Activated CD4-positive, alpha-beta T cell treated with anti-CD3 and anti-CD28 coated beads, Interleukin-2, amount 10 ng/mL, durations not matched to agents 7 days and 5 days (primary cell): ENCODE data around the gene SOCS7. TPM values are rescaled to one million over a fixed set of nuclear protein-coding genes. Genes with fewer than 3 reads are reported as not detected.

Experiments
- CTCF ChIA-PET: fragments of 350-600 bp; sonication (Branson Sonifier 250); formaldehyde crosslinking; loops from one replicate; lab custom pipeline; 2021; ENCODE audit warnings: antibody characterized with exemption; lab: Charles Lee
- POLR2A ChIA-PET: fragments of 350-600 bp; sonication (Branson Sonifier 250); formaldehyde crosslinking; loops from one replicate; lab custom pipeline; 2021; ENCODE audit warnings: antibody characterized with exemption; lab: Charles Lee
- DNase-seq: peaks from one replicate; pipeline ENCODE4 v3.0.0-alpha.2; 2020
- H3K27ac Mint-ChIP-seq: one replicate; pipeline ENCODE4 v1.8.0; 2021; ENCODE audit warnings: mild to moderate bottlenecking, moderate library complexity, mixed read lengths
- H3K27me3 Mint-ChIP-seq: one replicate; pipeline ENCODE4 v1.8.0; 2021; ENCODE audit warnings: mixed read lengths
- H3K36me3 Mint-ChIP-seq: one replicate; pipeline ENCODE4 v1.8.0; 2021; ENCODE audit warnings: low read depth, mixed read lengths
- H3K4me1 Mint-ChIP-seq: one replicate; pipeline ENCODE4 v1.8.0; 2021; ENCODE audit warnings: mixed read lengths
- H3K4me3 Mint-ChIP-seq: one replicate; pipeline ENCODE4 v1.8.0; 2021; ENCODE audit warnings: mild to moderate bottlenecking, moderate library complexity, mixed read lengths
- H3K9me3 Mint-ChIP-seq: one replicate; pipeline ENCODE4 v1.8.0; 2021; ENCODE audit warnings: mixed read lengths
- total RNA-seq, 2 experiments: library from RNA; stranded (reverse); gene quantifications; one replicate each; pipeline ENCODE4 v1.2.3, GENCODE V29; 2021

SOCS7 gene
- total RNA-seq, 2 experiments from 2014 or later, result 12.4 to 16.2 TPM

GRCh38 chr17:38355251-38355650, 3.6 kb downstream of the SOCS7 start:
- ChIA-PET POLR2A (no interaction called here), CTCF (interaction anchor here (1.0 to 2.9 kb wide), 4 partner anchors 8 to 71 kb away, joined by 4 to 8 read pairs (median 6); no protein-coding TSS in a partner anchor)
- Mint-ChIP-seq H3K27me3 (no peaks in the 10 kb centered on the region), H3K27ac (no peak overlapping the region), H3K4me3 (no peak overlapping the region), H3K4me1 (peaks cover 44% of the 10 kb centered on the region), H3K36me3 (no peaks in the 10 kb centered on the region), H3K9me3 (no peaks in the 10 kb centered on the region)
- DNase-seq, result no peak

GRCh38 chr17:38357486-38358123, 6.0 kb downstream of the SOCS7 start:
- POLR2A ChIA-PET, result no interaction called here
- H3K4me3 Mint-ChIP-seq, result no peak overlapping the region
- no peaks in the 10 kb centered on the region for H3K27me3 Mint-ChIP-seq
- DNase-seq, result no peak
- no peaks in the 10 kb centered on the region for H3K36me3 Mint-ChIP-seq
- no peaks in the 10 kb centered on the region for H3K9me3 Mint-ChIP-seq
- peaks cover 36% of the 10 kb centered on the region for H3K4me1 Mint-ChIP-seq
- CTCF ChIA-PET, result no interaction called here
- no peak overlapping the region for H3K27ac Mint-ChIP-seq

- Mint-ChIP-seq H3K27ac (no peak overlapping the region), H3K27me3 (no peaks in the 10 kb centered on the region), H3K4me1 (peaks cover 25% of the 10 kb centered on the region), H3K4me3 (no peak overlapping the region), H3K9me3 (no peaks in the 10 kb centered on the region), H3K36me3 (no peaks in the 10 kb centered on the region)
- ChIA-PET POLR2A (no interaction called here), CTCF (interaction anchor here (0.6 to 1.6 kb wide), 2 partner anchors 9 to 471 kb away, joined by 3 to 7 read pairs; no protein-coding TSS in a partner anchor)
- no peak for DNase-seq
Observed at GRCh38 chr17:38358586-38359513, 7.2 kb downstream of the SOCS7 start.

- ChIA-PET CTCF (interaction anchor here (0.6 to 2.7 kb wide), 4 partner anchors 7 to 27 kb away, joined by 3 to 7 read pairs (median 4); no protein-coding TSS in a partner anchor), POLR2A (no interaction called here)
- Mint-ChIP-seq H3K27ac (no peak overlapping the region), H3K27me3 (no peaks in the 10 kb centered on the region), H3K4me3 (no peak overlapping the region), H3K9me3 (no peaks in the 10 kb centered on the region), H3K4me1 (peaks cover 9% of the 10 kb centered on the region), H3K36me3 (no peaks in the 10 kb centered on the region)
- DNase-seq, result no peak
Observed at GRCh38 chr17:38361694-38362465, 10.2 kb downstream of the SOCS7 start.

- H3K27me3 Mint-ChIP-seq, result no peaks in the 10 kb centered on the region
- H3K4me3 Mint-ChIP-seq, result no peak overlapping the region
- CTCF ChIA-PET, result interaction anchor here (1.3 to 2.7 kb wide), 2 partner anchors 8 to 13 kb away, joined by 4 to 7 read pairs; no protein-coding TSS in a partner anchor
- no peak for DNase-seq
- H3K27ac Mint-ChIP-seq, result no peak overlapping the region
- POLR2A ChIA-PET, result no interaction called here
- H3K36me3 Mint-ChIP-seq, result peaks cover 4% of the 10 kb centered on the region
- no peaks in the 10 kb centered on the region for H3K9me3 Mint-ChIP-seq
- H3K4me1 Mint-ChIP-seq, result peaks cover 3% of the 10 kb centered on the region
Observed at GRCh38 chr17:38363016-38363415, 11.4 kb downstream of the SOCS7 start.

GRCh38 chr17:38364741-38365140, 13.1 kb downstream of the SOCS7 start:
- ChIA-PET POLR2A (no interaction called here), CTCF (interaction anchor here (0.6 to 2.3 kb wide), 2 partner anchors 16 to 24 kb away, joined by 3 to 10 read pairs; no protein-coding TSS in a partner anchor)
- Mint-ChIP-seq H3K9me3 (no peaks in the 10 kb centered on the region), H3K27ac (no peak overlapping the region), H3K4me1 (peaks cover 3% of the 10 kb centered on the region), H3K4me3 (no peak overlapping the region), H3K27me3 (no peaks in the 10 kb centered on the region), H3K36me3 (peaks cover 12% of the 10 kb centered on the region)
- DNase-seq, result no peak

- Mint-ChIP-seq H3K27me3 (no peaks in the 10 kb centered on the region), H3K27ac (no peak overlapping the region), H3K9me3 (no peaks in the 10 kb centered on the region), H3K4me3 (no peak overlapping the region), H3K36me3 (peaks cover 27% of the 10 kb centered on the region), H3K4me1 (no peaks in the 10 kb centered on the region)
- no peak for DNase-seq
- POLR2A ChIA-PET, result no interaction called here
- CTCF ChIA-PET, result interaction anchor here (0.6 kb wide), 2 partner anchors 17 to 26 kb away, joined by 3 to 4 read pairs; no protein-coding TSS in a partner anchor
Observed at GRCh38 chr17:38369124-38369886, 17.7 kb downstream of the SOCS7 start.

- no peak for DNase-seq
- Mint-ChIP-seq H3K9me3 (no peaks in the 10 kb centered on the region), H3K27ac (no peak overlapping the region), H3K36me3 (peaks cover 5% of the 10 kb centered on the region), H3K27me3 (no peaks in the 10 kb centered on the region), H3K4me3 (no peak overlapping the region), H3K4me1 (peaks cover 2% of the 10 kb centered on the region)
- POLR2A ChIA-PET, result no interaction called here
- CTCF ChIA-PET, result interaction anchor here (0.7 kb wide), 1 partner anchor 13 kb away, joined by 3 read pairs; no protein-coding TSS in a partner anchor
Observed at GRCh38 chr17:38379448-38379847, 27.8 kb downstream of the SOCS7 start.

GRCh38 chr17:38395090-38395489, 43.4 kb downstream of the SOCS7 start:
- no peak overlapping the region for H3K27ac Mint-ChIP-seq
- no peaks in the 10 kb centered on the region for H3K27me3 Mint-ChIP-seq
- no peak for DNase-seq
- H3K36me3 Mint-ChIP-seq, result peaks cover 22% of the 10 kb centered on the region
- H3K9me3 Mint-ChIP-seq, result no peaks in the 10 kb centered on the region
- no peak overlapping the region for H3K4me3 Mint-ChIP-seq
- CTCF ChIA-PET, result interaction anchor here (1.0 to 2.3 kb wide), 3 partner anchors 12 to 46 kb away, joined by 3 to 6 read pairs (median 4); no protein-coding TSS in a partner anchor
- no peaks in the 10 kb centered on the region for H3K4me1 Mint-ChIP-seq
- POLR2A ChIA-PET, result no interaction called here

- ChIA-PET POLR2A (no interaction called here), CTCF (no interaction called here)
- H3K27me3 Mint-ChIP-seq, result no peaks in the 10 kb centered on the region
- no peak overlapping the region for H3K27ac Mint-ChIP-seq
- H3K36me3 Mint-ChIP-seq, result peaks cover 22% of the 10 kb centered on the region
- no peaks in the 10 kb centered on the region for H3K9me3 Mint-ChIP-seq
- H3K4me3 Mint-ChIP-seq, result no peak overlapping the region
- no peak for DNase-seq
- peaks cover 6% of the 10 kb centered on the region for H3K4me1 Mint-ChIP-seq
Observed at GRCh38 chr17:38397227-38397626, 45.6 kb downstream of the SOCS7 start.

- no peak overlapping the region for H3K27ac Mint-ChIP-seq
- no peak for DNase-seq
- CTCF ChIA-PET, result interaction anchor here (0.9 to 1.2 kb wide), 2 partner anchors 14 to 67 kb away, joined by 3 to 4 read pairs; no protein-coding TSS in a partner anchor
- peaks cover 6% of the 10 kb centered on the region for H3K4me1 Mint-ChIP-seq
- H3K4me3 Mint-ChIP-seq, result no peak overlapping the region
- H3K9me3 Mint-ChIP-seq, result no peaks in the 10 kb centered on the region
- H3K27me3 Mint-ChIP-seq, result no peaks in the 10 kb centered on the region
- POLR2A ChIA-PET, result no interaction called here
- peaks cover 20% of the 10 kb centered on the region for H3K36me3 Mint-ChIP-seq
Observed at GRCh38 chr17:38400286-38400685, 48.6 kb downstream of the SOCS7 start.
